H1 (cell line): ENCODE data around the gene CASQ2. TPM values are rescaled to one million over a fixed set of nuclear protein-coding genes. Genes with fewer than 3 reads are reported as not detected.

ENCODE experiments used
- CTCF ChIA-PET: fragments of 300-600 bp; sonication (Branson Sonifier 250); formaldehyde crosslinking; loops from one replicate; lab custom pipeline; 2021; ENCODE audit not compliant: partially characterized antibody; lab: Charles Lee
- POLR2A ChIA-PET: fragments of 300-600 bp; sonication (Branson Sonifier 250); formaldehyde crosslinking; loops from one replicate; lab custom pipeline; 2021; ENCODE audit warnings: inconsistent platforms; ENCODE audit not compliant: partially characterized antibody; lab: Charles Lee
- DNase-seq, 2 experiments: peaks; one replicate each; pipeline versions ENCODE4 v3.0.0 to v3.0.0-alpha.2; 2010 to 2022; ENCODE audit warnings: low spot score in 2 of 2, low read depth in 1 of 2, mixed read lengths in 1 of 2
- FAIRE-seq: peaks from 2 replicates; lab custom pipeline; 2011; peaks lifted over from hg19 to GRCh38; lab: Jason Lieb, UNC
- H2AFZ ChIP-seq: 2 replicates; pipeline ENCODE4 v1.8.1; 2012; ENCODE audit warnings: low read length, inconsistent platforms
- H2AK5ac ChIP-seq: 2 replicates; pipeline ENCODE4 v1.6.1; 2013; ENCODE audit warnings: low read depth, low read length
- H2BK120ac ChIP-seq: replicated peaks from 2 replicates; pipeline ENCODE3; 2013; ENCODE audit warnings: low read depth, low read length, inconsistent platforms
- H2BK12ac ChIP-seq: 2 replicates; pipeline ENCODE4 v1.6.1; 2013; ENCODE audit warnings: low read depth, low read length
- H2BK15ac ChIP-seq: 2 replicates; pipeline ENCODE4 v1.6.1; 2013; ENCODE audit warnings: low read length
- H2BK20ac ChIP-seq: 2 replicates; pipeline ENCODE4 v1.6.1; 2013; ENCODE audit warnings: low read length
- H2BK5ac ChIP-seq: 2 replicates; pipeline ENCODE4 v1.6.1; 2013; ENCODE audit warnings: low read depth, low read length
- H3K14ac ChIP-seq: 2 replicates; pipeline ENCODE4 v1.6.1; 2013; ENCODE audit warnings: inconsistent platforms; ENCODE audit not compliant: insufficient read length
- H3K18ac ChIP-seq: 2 replicates; pipeline ENCODE4 v1.6.1; 2013; ENCODE audit warnings: low read length; ENCODE audit errors: extremely low read depth
- H3K23ac ChIP-seq: 2 replicates; pipeline ENCODE4 v1.6.1; 2013; ENCODE audit warnings: inconsistent platforms; ENCODE audit not compliant: insufficient read length
- H3K23me2 ChIP-seq: 2 replicates; pipeline ENCODE4 v1.6.1; 2013; ENCODE audit warnings: low read depth, low read length
- H3K27ac ChIP-seq: 2 replicates; pipeline ENCODE4 v1.6.1; 2011; ENCODE audit warnings: low read depth, low read length, inconsistent platforms
- H3K27me3 ChIP-seq, 4 experiments: replicated peaks in 1 of 4; 1 replicate in 1 of 4; 2 replicates in 3 of 4; pipeline versions ENCODE4 v1.6.1 to v1.8.1; 2011 to 2013; ENCODE audit warnings: low read length in 3 of 4, mild to moderate bottlenecking in 3 of 4, inconsistent platforms in 2 of 4, mixed read lengths in 2 of 4, moderate library complexity in 1 of 4; ENCODE audit not compliant: control insufficient read depth in 3 of 4, insufficient read depth in 3 of 4; ENCODE audit errors: extremely low read depth in 1 of 4
- H3K36me3 ChIP-seq, 4 experiments: 2 replicates each; pipeline versions ENCODE4 v1.6.1 to v1.8.1; 2011 to 2013; ENCODE audit warnings: mild to moderate bottlenecking in 4 of 4, low read length in 3 of 4, moderate library complexity in 2 of 4, control low read depth in 1 of 4, inconsistent platforms in 1 of 4; ENCODE audit not compliant: insufficient read depth in 4 of 4, control insufficient read depth in 2 of 4
- H3K4ac ChIP-seq: replicated peaks from 2 replicates; pipeline ENCODE3; 2013; ENCODE audit warnings: low read length, low read depth, mixed read lengths, inconsistent platforms; ENCODE audit not compliant: insufficient read length
- H3K4me1 ChIP-seq, 4 experiments: replicated peaks in 1 of 4; 1 replicate in 1 of 4; 2 replicates in 3 of 4; pipeline versions ENCODE4 v1.6.1 to v1.8.1; 2011 to 2013; ENCODE audit warnings: low read length in 3 of 4, inconsistent platforms in 2 of 4, mixed read lengths in 1 of 4; ENCODE audit not compliant: insufficient read depth in 4 of 4, control insufficient read depth in 3 of 4
- H3K4me2 ChIP-seq, 2 experiments: 2 replicates each; pipeline versions ENCODE4 v1.6.1 to v1.8.1; 2011 to 2013; ENCODE audit warnings: low read depth in 2 of 2, low read length in 2 of 2, control low read depth in 1 of 2, inconsistent platforms in 1 of 2, mild to moderate bottlenecking in 1 of 2; ENCODE audit not compliant: insufficient read depth in 1 of 2
- H3K4me3 ChIP-seq, 4 experiments: fragments of 200-600, 300-600 bp in 1 of 4; sonication (generic), shearing (Covaris generic), sonication (Bioruptor Twin) in 1 of 4; 2 replicates each; pipeline versions ENCODE4 v1.5.1 to v1.8.1; 2011 to 2016; ENCODE audit warnings: low read length in 4 of 4, low read depth in 3 of 4, control low read depth in 2 of 4, inconsistent platforms in 2 of 4, mild to moderate bottlenecking in 2 of 4, mixed read lengths in 1 of 4, moderate library complexity in 1 of 4; ENCODE audit not compliant: insufficient read depth in 2 of 4; ENCODE audit errors: extremely low read depth in 1 of 4
- H3K56ac ChIP-seq: replicated peaks from 2 replicates; pipeline ENCODE3; 2013; ENCODE audit warnings: low read depth, mild to moderate bottlenecking, mixed read lengths, low read length, inconsistent platforms; ENCODE audit not compliant: insufficient read length
- H3K79me1 ChIP-seq: 2 replicates; pipeline ENCODE4 v1.6.1; 2013; ENCODE audit warnings: low read depth, low read length, control low read depth
- H3K79me2 ChIP-seq, 2 experiments: 2 replicates each; pipeline versions ENCODE4 v1.6.1 to v1.8.1; 2012 to 2013; ENCODE audit warnings: low read length in 2 of 2, mild to moderate bottlenecking in 2 of 2, inconsistent platforms in 1 of 2; ENCODE audit not compliant: insufficient read depth in 2 of 2, control insufficient read depth in 1 of 2
- H3K9ac ChIP-seq, 4 experiments: replicated peaks in 1 of 4; 1 replicate in 1 of 4; 2 replicates in 3 of 4; pipeline versions ENCODE4 v1.6.1 to v1.8.1; 2011 to 2013; ENCODE audit warnings: low read depth in 3 of 4, low read length in 3 of 4, control low read depth in 2 of 4, mild to moderate bottlenecking in 2 of 4, moderate library complexity in 2 of 4, inconsistent platforms in 1 of 4; ENCODE audit errors: extremely low read depth in 1 of 4
- H3K9me3 ChIP-seq, 2 experiments: 2 replicates each; pipeline versions ENCODE4 v1.6.1 to v1.8.1; 2012 to 2013; ENCODE audit warnings: mild to moderate bottlenecking in 2 of 2, moderate library complexity in 2 of 2, control low read depth in 1 of 2, inconsistent platforms in 1 of 2, low read depth in 1 of 2, low read length in 1 of 2, mixed read lengths in 1 of 2; ENCODE audit not compliant: insufficient read depth in 2 of 2
- H4K20me1 ChIP-seq, 2 experiments: replicated peaks in 1 of 2; 2 replicates each; pipeline versions ENCODE3 to v1.8.1; 2011 to 2013; ENCODE audit warnings: inconsistent platforms in 2 of 2, low read length in 2 of 2, mild to moderate bottlenecking in 1 of 2; ENCODE audit not compliant: insufficient read depth in 2 of 2, control insufficient read depth in 1 of 2
- H4K5ac ChIP-seq: 2 replicates; pipeline ENCODE4 v1.6.1; 2013; ENCODE audit warnings: low read length, low read depth, mixed read lengths, inconsistent platforms; ENCODE audit not compliant: insufficient read length
- H4K8ac ChIP-seq: 2 replicates; pipeline ENCODE4 v1.8.0; 2013; ENCODE audit warnings: mild to moderate bottlenecking, moderate library complexity, low read length, inconsistent platforms; ENCODE audit not compliant: insufficient read depth; ENCODE audit errors: extremely low read depth
- H4K91ac ChIP-seq: replicated peaks from 2 replicates; pipeline ENCODE3; 2013; ENCODE audit warnings: low read length, mixed read lengths, inconsistent platforms; ENCODE audit not compliant: insufficient read length
- ASH2L ChIP-seq: fragments of 200-600, 300-600 bp; sonication (generic); IDR thresholded peaks from one replicate; pipeline ENCODE4 v1.7.1; 2017; ENCODE audit warnings: low read length
- CEBPB ChIP-seq: IDR thresholded peaks from 2 replicates; pipeline ENCODE4 v1.6.1; 2012; ENCODE audit warnings: low read depth, low read length
- RAD21 ChIP-seq, 2 experiments: IDR thresholded peaks in 1 of 2; conservative IDR thresholded peaks in 1 of 2; 2 replicates each; pipeline ENCODE4 v1.6.1; 2011; ENCODE audit warnings: low read depth in 2 of 2, low read length in 2 of 2, improper control_type of control experiment in 1 of 2, inconsistent platforms in 1 of 2, mild to moderate bottlenecking in 1 of 2, moderate library complexity in 1 of 2
- WGBS, 2 experiments: shearing (Covaris generic) in 1 of 2; methylation state at CpG; one replicate each; pipeline versions ENCODE4 v1.1.6 to v1.1.7; 2013 to 2015; ENCODE audit warnings: low lambda C conversion rate in 2 of 2, mixed read lengths in 2 of 2, inconsistent platforms in 1 of 2, low coverage in 1 of 2, missing lambda C conversion rate in 1 of 2; ENCODE audit not compliant: insufficient replicate concordance in 2 of 2, insufficient coverage in 1 of 2, insufficient read length in 1 of 2; ENCODE audit errors: extremely low coverage in 1 of 2, missing lambda C conversion rate in 1 of 2; 5-methylcytosine and 5-hydroxymethylcytosine counted together
- polyA plus RNA-seq, 7 experiments: library from polyadenylated mRNA; depleted of rRNA in 3 of 7; stranded (reverse) in 5 of 7; unstranded in 2 of 7; fragments of >200 nt in 5 of 7; fragments of 200-250 nt in 2 of 7; gene quantifications; 1 replicate in 5 of 7; 2 replicates in 1 of 7; 4 replicates in 1 of 7; pipeline versions ENCODE4 v1.2.1 to v1.2.3, GENCODE V29; 2011 to 2013; ENCODE audit warnings: missing spikeins in 2 of 7, mixed read lengths in 2 of 7
- total RNA-seq: library from RNA; stranded (reverse); fragmentation: NEBNext Ultra II Directional; extraction: Animal tissue kit (Norgen Biotek cat#: 25700); gene quantifications from 2 replicates; pipeline ENCODE4 v1.2.1, GENCODE V29; 2021
- TF ChIP-seq, protein P1 (sequence below), 3 experiments: IDR thresholded peaks; 1 replicate in 2 of 3; 2 replicates in 1 of 3; pipeline versions ENCODE4 v1.5.1 to v1.6.1; 2011; ENCODE audit warnings: low read length in 3 of 3, mild to moderate bottlenecking in 3 of 3, inconsistent platforms in 2 of 3, low read depth in 1 of 3, moderate library complexity in 1 of 3; ENCODE audit not compliant: insufficient read depth in 1 of 3; ENCODE audit errors: control extremely low read depth in 1 of 3

CASQ2 gene
- total and polyA plus RNA-seq, 2 of the 8 experiments (the other 6 are each of a cell fraction or from before 2014, with no cell fraction given), result not detected

DNA sequence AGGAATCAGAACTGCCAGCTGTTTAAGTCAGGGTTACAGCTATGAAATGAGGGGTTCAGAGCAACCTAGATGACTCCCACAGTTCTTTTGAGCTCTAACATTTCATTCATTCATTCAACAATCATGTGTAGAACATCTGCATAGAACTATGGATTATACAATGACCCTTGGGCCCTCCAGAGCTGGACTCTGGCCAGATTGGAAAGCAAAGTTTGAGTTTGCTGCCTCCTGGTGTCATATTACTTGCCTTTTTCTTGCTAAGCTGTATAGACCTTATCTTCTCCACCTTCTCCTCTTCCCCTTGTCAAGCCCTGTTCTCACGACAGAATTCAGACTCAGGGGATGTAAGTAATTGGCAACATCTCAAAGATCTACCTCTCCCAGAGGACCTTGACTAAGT lies 4.0 kb downstream of the CASQ2 start:
- no peak overlapping the region for H3K4ac ChIP-seq
- no peak overlapping the region for H3K56ac ChIP-seq
- H3K18ac ChIP-seq, result no peak overlapping the region
- no peaks in the 10 kb centered on the region for H3K36me3 ChIP-seq
- H2AFZ ChIP-seq, result no peak overlapping the region; the same call in 1 of the 2 replicates
- no peaks in the 10 kb centered on the region for H3K79me2 ChIP-seq
- H2BK20ac ChIP-seq, result no peak overlapping the region
- ChIA-PET POLR2A (no interaction called here), CTCF (interaction anchor here (0.7 to 16.1 kb wide), 31 partner anchors 9 to 652 kb away, joined by 3 to 370 read pairs (median 4); no protein-coding TSS in a partner anchor)
- H3K9me3 ChIP-seq, result no peaks in the 10 kb centered on the region; a peak in 1 of 4 replicates
- no peak overlapping the region for H2BK5ac ChIP-seq
- DNase-seq, result no peak
- H2AK5ac ChIP-seq, result no peak overlapping the region
- peak; percentile 86 for FAIRE-seq
- no peak overlapping the region for H4K91ac ChIP-seq
- no peak overlapping the region for H4K8ac ChIP-seq
- H3K27me3 ChIP-seq, result no peaks in the 10 kb centered on the region
- no peak overlapping the region for H3K4me2 ChIP-seq
- no peak for TF ChIP-seq ASH2L
- TF ChIP-seq, protein P1, sequence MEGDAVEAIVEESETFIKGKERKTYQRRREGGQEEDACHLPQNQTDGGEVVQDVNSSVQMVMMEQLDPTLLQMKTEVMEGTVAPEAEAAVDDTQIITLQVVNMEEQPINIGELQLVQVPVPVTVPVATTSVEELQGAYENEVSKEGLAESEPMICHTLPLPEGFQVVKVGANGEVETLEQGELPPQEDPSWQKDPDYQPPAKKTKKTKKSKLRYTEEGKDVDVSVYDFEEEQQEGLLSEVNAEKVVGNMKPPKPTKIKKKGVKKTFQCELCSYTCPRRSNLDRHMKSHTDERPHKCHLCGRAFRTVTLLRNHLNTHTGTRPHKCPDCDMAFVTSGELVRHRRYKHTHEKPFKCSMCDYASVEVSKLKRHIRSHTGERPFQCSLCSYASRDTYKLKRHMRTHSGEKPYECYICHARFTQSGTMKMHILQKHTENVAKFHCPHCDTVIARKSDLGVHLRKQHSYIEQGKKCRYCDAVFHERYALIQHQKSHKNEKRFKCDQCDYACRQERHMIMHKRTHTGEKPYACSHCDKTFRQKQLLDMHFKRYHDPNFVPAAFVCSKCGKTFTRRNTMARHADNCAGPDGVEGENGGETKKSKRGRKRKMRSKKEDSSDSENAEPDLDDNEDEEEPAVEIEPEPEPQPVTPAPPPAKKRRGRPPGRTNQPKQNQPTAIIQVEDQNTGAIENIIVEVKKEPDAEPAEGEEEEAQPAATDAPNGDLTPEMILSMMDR (IDR thresholded peaks at IDR 0.05; ENCODE audit: control extremely low read depth in 1 of 3, insufficient read depth in 1 of 3, low read depth in 1 of 3, low read length in 3 of 3), result peak in 2 of 3 experiments; percentile 68 to 75; a peak in 3 of 4 replicates
- peak; percentile 83 to 88 for TF ChIP-seq RAD21 (IDR thresholded peaks at IDR 0.05 in 1 of 2, conservative IDR thresholded peaks at IDR 0.05 in 1 of 2; ENCODE audit: low read depth in 2 of 2, low read length in 2 of 2)
- no peak for TF ChIP-seq CEBPB
- H4K20me1 ChIP-seq, result no peaks in the 10 kb centered on the region
- H3K9ac ChIP-seq, result no peak overlapping the region
- no peaks in the 10 kb centered on the region for H3K4me1 ChIP-seq
- H3K79me1 ChIP-seq, result no peaks in the 10 kb centered on the region
- H3K23me2 ChIP-seq, result no peaks in the 10 kb centered on the region
- H2BK12ac ChIP-seq, result no peak overlapping the region
- H3K14ac ChIP-seq, result no peak overlapping the region
- H3K4me3 ChIP-seq, result no peak overlapping the region
- H4K5ac ChIP-seq, result no peak overlapping the region
- WGBS, 2 experiments, result 38% methylated on average over 1 of the region's 1 CpG; no CpG with 5 or more reads in 1 of the 2 experiments
- H3K23ac ChIP-seq, result no peak overlapping the region
- no peak overlapping the region for H3K27ac ChIP-seq
- no peak overlapping the region for H2BK15ac ChIP-seq
- H2BK120ac ChIP-seq, result no peak overlapping the region
